ENCODE data around the gene LGR6.

LGR6 gene

GRCh38 chr1:202164271-202165037, 29.1 kb upstream of the LGR6 start:
- TF ChIP-seq GATA3 (IDR thresholded peaks at IDR 0.05; ENCODE audit: low read depth, low read length) (no peak), GATA2 (IDR thresholded peaks at IDR 0.05; ENCODE audit: low read depth, low read length) (no peak)

DNA sequence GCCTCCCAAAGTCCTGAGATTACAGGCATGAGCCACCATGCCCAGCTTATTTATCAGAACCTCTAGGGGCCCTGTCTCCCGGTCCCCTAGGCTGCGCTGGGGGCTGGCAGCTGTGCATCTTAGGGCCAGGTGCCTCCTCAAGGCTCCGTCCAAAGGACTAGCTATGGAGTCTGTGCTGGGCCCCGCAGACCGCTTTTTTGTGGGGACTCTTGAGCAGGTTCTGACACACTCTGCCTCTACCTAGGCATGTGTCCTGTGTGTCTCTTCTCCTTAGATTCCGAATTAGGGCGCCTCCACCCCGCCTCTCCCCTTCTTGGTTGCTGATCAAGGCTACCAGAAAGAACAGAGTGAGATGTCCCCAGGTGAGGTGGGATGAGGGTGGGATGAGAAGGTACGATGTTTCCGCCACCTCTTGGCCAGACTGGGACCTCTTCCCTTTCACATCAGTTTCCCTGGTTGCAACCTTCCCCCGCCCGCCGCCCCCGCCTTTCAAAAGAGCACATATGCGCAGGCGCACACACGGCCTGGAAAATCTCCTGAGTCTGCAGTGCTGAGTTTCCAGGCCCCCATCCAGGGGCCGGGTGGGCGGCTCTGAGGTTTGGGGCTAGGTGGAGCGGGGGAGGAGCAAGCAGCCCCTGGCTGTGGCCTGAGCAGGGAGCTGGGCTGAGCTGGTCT, 28.2 kb upstream of the LGR6 start:
- no peak for TF ChIP-seq GATA3 (IDR thresholded peaks at IDR 0.05; ENCODE audit: low read depth, low read length)
- no peak for TF ChIP-seq GATA2 (IDR thresholded peaks at IDR 0.05; ENCODE audit: low read depth, low read length)

DNA sequence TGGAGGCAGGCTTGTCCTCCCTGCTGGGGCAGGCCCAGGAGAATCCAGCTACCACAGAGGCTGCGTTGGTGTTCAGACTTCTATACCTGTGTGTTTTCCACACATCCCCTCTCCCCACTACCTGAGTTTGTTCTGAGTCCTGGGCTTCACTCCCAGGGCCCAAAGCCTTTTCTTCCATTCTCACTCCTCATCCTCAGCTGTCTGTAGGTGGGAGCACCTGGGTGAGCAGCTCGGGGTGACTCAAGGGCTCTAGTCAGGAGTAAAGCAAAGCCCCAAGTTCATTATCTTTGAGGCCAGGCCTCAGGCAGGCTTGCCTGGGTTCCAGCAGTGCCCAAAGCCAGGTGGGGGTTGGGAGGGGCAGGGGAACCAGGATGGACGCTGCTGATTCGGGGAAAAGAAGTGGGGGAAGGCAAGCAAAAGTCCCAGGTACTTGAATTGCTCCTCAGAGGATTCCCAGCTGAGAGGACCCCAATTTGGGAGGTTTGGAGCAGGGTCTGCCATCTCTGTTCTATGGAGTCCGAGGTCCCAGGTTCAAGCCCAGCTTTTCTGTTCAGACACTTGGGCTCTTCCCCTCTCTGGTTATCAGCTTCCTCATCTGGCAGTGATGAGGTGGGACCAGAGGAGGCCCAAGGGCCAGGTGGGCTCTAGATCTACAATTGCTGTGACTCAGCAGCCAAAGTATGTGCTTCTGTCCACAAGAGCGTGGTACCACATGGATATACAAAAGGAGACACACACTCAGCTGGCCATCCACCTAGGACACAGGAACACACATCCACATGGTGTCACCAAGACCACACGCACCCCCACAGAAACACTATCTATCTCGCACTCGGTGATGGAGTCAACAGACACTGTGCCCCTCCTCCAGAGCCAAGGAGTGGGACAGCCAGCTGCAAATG, 27.4 kb upstream of the LGR6 start:
- TF ChIP-seq GATA3 (IDR thresholded peaks at IDR 0.05; ENCODE audit: low read depth, low read length) (no peak), GATA2 (IDR thresholded peaks at IDR 0.05; ENCODE audit: low read depth, low read length) (no peak)

DNA sequence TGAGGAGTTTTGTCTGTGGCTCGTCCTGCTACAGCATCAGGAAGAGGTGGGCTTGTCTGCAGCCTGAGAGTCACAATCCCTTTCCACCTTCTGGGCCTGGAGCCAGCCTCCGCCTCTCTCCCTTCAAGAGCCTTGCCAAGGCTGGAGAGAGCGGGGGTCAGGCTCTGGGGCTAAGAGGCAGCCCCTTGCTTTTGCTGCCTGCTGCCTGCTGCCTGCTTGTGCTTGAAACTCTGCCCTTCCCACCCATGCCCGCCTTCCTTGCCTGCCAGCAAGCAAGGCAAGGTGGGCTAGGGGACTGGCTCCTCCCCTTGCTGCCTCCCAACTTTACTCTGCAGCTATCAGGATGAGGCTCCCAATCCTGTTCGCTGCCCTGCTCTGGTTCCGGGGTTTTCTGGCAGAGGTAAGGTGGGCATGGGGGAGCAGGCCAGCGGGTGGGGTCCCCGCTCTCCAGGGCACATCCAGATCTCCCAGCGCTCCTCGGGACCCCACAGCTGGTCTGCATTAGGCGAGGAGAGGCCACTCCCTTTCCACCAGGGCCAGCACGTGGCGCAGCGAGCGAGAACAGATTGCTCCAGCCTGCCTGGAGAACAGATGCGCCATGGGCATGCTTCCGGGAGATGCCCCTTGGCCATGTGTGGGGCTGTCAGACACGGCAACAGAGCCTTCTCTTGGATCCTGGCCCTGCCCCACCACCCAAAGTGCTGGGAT, 25.7 kb upstream of the LGR6 start:
- no peak for TF ChIP-seq GATA3 (IDR thresholded peaks at IDR 0.05; ENCODE audit: low read depth, low read length)
- peak; percentile 33; the same call in 1 of the 2 replicates for TF ChIP-seq GATA2 (IDR thresholded peaks at IDR 0.05; ENCODE audit: low read depth, low read length)

DNA sequence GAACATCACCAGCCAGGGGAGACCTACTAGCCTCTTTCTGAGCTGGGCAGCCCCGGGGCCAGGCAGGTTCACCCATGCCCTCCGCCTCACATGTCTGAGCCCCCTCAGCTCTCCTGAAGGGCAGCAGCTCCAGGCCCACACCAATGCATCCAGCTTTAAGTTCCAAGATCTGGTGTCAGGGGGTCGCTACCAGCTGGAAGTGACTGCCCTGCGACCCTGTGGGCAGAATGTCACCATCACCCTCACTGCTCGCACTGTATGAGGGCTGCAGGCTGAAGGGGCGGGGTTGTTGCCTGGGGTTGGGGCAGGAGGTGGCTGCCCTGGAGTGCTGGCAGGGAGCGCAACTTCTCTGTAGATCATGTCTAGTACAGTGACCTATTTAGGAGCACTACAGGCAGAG, 24.7 kb upstream of the LGR6 start:
- TF ChIP-seq GATA3 (IDR thresholded peaks at IDR 0.05; ENCODE audit: low read depth, low read length) = no peak
- no peak for TF ChIP-seq GATA2 (IDR thresholded peaks at IDR 0.05; ENCODE audit: low read depth, low read length)

- no peak for TF ChIP-seq GATA2 (IDR thresholded peaks at IDR 0.05; ENCODE audit: low read depth, low read length)
- TF ChIP-seq GATA3 (IDR thresholded peaks at IDR 0.05; ENCODE audit: low read depth, low read length) = no peak
Measured at GRCh38 chr1:202170726-202171125, 22.9 kb upstream of the LGR6 start.

GRCh38 chr1:202171292-202172014, 22.1 kb upstream of the LGR6 start:
- TF ChIP-seq GATA2 (IDR thresholded peaks at IDR 0.05; ENCODE audit: low read depth, low read length) = no peak
- TF ChIP-seq GATA3 (IDR thresholded peaks at IDR 0.05; ENCODE audit: low read depth, low read length) = no peak

DNA sequence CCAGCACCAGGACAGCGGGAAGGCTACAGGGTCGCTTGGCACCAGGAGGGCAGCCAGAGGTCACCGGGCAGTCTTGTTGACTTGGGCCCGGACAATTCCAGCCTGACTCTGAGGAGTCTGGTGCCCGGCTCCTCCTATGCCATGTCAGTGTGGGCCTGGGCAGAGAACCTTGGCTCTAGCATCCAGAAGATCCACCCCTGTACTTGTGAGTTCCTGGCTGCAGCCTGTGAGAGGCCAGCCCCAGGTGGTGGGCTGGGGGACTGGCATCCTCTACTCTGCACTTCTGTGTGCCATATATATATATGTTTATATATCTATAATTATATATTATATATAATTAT, 21.6 kb upstream of the LGR6 start:
- TF ChIP-seq GATA2 (IDR thresholded peaks at IDR 0.05; ENCODE audit: low read depth, low read length) (no peak), GATA3 (IDR thresholded peaks at IDR 0.05; ENCODE audit: low read depth, low read length) (no peak)

DNA sequence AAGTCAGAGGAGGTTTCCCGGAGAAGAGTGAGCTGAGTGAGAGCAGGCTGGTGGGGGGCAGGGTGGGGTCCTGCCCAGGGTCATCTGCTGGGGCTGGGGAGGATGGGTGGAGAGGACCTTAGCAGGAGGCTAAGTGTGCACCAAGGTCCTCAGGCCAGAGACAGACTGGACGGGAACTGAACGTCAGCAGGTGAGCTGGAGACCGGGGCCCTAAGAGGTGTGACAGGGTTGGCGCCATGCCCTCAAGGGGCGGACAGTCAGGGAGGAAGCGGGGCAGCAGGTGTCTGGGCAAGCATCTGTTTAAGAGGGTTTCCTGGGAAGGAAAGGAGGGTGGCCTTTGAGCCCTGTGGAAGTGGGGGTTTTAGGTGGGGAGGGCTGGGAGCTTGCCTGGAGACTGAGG, 19.6 kb upstream of the LGR6 start:
- TF ChIP-seq GATA2 (IDR thresholded peaks at IDR 0.05; ENCODE audit: low read depth, low read length) (no peak), GATA3 (IDR thresholded peaks at IDR 0.05; ENCODE audit: low read depth, low read length) (no peak)

DNA sequence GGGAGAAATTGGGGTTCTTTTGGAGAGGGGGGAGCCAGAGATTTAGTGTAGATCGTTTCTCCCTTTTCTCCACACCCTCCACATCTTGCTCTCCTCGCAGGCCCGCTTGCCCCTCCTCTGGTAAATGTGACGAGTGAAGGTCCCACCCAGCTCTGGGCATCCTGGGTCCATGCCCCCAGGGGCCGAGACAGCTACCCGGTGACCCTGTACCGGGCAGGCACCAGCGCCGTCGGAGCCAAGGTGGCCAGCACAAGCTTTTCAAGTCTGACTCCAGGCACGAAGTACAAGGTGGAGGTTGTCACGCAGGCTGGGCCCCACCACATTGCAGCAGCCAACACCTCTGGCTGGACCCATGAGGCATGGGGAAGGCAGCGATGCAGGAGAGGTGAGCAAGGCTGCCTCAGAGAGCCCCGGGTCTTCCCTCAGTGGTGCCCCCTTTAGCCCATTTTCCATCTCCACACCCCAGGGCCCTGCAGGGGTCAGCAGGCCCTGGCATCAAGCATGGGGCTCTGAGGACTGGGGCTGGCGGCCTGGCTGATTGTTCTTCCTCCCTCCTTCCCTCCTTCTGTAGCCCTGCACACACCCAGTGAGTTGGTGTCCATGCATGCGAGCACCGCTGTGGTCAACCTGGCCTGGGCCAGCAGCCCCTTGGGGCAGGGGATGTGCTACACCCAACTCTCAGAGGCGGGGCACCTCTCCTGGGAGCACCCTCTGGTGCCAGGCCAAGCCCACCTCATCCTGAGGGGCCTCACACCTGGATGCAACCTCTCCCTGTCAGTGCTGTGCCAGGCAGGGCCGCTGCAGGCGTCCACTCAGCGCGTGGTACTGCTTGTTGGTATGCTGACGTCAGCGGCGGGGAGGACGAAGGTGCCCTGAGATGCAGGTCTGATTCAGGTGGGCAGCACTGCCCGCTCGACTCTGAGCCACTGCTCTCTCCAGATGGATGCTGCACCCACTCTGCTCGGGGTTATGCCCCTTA, 16.4 kb upstream of the LGR6 start:
- TF ChIP-seq GATA2 (IDR thresholded peaks at IDR 0.05; ENCODE audit: low read depth, low read length) (no peak), GATA3 (IDR thresholded peaks at IDR 0.05; ENCODE audit: low read depth, low read length) (no peak)

- TF ChIP-seq GATA3 (IDR thresholded peaks at IDR 0.05; ENCODE audit: low read depth, low read length) = no peak
- TF ChIP-seq GATA2 (IDR thresholded peaks at IDR 0.05; ENCODE audit: low read depth, low read length) = no peak
Measured at GRCh38 chr1:202179828-202180750, 13.5 kb upstream of the LGR6 start.

Data from SH-SY5Y (cell line).